ENCODE data around the gene ADISSP.

ADISSP gene

GRCh38 chr20:3778976-3779375 lies 11.4 kb upstream of the ADISSP start:
- no peak for DNase-seq

GRCh38 chr20:3777716-3778629 lies 10.4 kb upstream of the ADISSP start:
- DNase-seq, result no peak

DNA sequence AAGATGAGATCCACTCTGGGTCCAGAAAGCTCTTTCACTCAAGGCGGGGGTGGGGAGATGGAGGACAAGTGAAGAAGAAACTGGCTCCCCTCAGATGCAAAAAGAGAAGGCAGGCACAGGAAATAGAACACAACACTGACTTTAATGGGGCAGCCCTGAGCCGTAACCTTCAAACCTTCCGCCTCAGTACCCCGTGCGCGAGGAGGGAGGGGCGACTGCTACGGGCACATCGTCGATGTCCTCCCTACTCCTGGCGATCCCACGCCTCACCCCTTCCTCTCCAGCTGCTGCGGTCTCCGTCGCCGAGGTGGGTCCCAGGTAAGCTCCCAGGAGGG lies 9.8 kb upstream of the ADISSP start:
- DNase-seq, result no peak

GRCh38 chr20:3775457-3776108 lies 8.0 kb upstream of the ADISSP start:
- no peak for DNase-seq

DNA sequence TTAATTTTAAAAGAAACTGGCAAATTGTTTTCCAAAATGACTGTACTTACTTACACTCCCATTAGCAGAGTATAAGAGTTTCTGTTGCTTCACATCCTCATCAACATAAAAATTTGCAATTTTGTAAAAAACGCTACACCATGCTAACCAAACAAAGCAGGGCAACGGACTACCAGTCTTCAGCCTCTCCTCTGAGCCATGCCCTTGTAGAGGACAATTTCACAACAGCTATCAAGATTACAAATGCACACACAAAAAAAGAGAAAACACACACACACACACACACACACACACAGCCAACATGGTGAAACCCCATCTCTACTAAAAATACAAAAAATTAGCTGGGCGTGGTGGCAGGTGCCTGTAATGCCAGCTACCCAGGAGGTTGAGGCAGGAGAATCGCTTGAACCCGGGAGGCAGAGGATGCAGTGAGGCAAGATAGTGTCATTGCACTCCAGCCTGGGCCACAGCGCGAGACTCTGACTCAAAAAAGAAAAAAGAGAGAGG lies 4.1 kb upstream of the ADISSP start:
- DNase-seq, result no peak

- peak; percentile 82 for DNase-seq
Observed at GRCh38 chr20:3768342-3769130, 983 bp upstream of the ADISSP start.

GRCh38 chr20:3767110-3767426 lies 485 bp downstream of the ADISSP start:
- no peak for DNase-seq

DNA sequence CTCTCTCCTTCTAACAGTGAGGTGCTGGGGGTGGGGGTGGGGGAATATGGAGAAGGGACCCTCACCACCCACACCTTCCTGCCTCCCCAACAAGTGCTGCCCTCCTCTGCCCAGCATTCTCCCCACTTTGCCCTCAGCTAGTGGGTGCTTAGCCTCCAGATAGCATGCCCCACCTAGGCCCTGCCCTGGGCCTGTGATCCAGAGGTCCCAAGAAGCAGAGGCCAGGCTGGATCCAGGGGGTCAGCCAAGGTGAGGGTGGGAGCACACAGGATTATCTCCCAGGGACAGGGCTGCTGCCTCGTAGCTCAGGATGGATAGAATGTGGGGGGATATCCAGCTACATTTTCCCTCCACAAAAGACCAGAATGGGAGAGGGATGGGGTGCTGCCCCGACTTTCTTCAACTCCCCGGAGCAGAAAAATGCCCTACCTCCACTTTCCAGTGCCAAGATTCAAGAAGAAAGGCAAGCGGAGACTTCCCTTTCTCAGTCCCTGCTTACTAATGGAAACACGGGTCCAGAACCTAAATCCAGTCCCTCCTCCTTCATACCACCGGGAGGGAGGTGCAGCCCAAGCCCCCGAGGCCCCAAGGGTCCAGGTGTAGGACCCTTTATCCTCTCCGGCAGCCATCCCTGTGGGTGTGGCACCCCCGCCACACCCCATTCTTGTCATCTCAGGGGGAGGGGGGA lies 987 bp downstream of the ADISSP start:
- DNase-seq, result no peak

GRCh38 chr20:3765171-3765882 lies 2.2 kb downstream of the ADISSP start:
- no peak for DNase-seq

DNA sequence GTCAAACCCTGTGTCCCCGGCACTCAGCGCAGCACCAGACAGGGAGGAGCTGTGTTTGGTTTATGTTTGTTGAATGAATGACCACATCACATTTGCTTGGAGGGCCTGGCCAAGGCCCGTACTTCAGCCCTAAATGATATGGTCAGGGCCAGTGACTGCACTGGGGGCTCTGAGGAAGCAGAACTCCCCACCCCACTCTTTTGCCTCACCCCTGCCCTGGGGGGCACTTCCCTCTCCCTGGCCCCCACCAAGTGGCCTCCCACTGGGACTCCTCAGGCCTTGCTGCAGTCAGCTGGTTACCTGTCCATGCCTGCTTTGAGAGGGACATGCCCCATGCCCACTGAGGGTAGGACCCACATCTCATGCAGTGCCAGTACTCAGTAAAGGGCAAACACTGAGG lies 2.9 kb downstream of the ADISSP start:
- no peak for DNase-seq

DNA sequence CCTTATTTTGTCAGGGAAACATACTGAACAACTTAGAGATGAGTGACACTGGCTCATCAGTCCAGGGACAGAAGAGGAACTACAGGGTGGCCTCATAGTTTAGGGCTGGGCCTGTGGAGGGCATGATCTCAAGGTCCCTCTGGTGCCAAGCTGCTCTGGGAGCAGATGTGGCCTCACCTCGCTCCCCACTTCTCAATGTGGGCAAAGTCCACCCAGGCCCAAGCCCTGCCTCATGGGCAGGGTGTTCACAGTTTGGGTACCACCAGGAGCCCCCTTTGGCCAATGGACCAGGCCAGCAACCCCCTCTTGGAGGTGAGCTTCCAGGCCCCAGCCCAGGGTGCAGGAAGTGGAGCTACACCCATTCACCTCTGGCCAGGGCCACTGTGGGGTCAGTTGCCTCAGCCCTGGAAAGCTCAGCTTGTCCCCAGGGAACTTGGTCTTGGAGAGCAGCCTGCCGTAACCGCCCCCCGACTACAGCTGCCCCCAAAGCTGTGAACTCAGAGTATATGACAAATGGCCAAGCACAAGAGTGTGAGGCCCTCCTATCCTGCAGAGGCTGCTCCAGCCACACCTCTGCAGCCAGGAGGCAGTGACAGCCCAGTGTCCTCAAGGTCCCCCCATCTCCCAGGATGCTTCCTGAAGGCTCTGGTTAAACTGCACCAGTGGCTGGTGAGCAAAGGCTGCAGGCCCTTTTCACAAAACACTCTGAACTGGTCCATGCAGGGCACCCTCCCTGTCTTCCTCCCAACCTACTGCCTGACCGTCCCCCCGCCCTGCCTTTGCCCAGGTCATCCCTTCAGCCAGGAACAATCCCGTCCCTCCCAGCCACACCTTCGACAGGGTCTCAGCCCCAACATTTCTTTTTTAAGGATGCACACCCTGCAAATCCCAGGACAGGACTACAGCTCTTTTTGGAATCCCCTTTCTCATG lies 3.6 kb downstream of the ADISSP start:
- no peak for DNase-seq

GRCh38 chr20:3760655-3761348 lies 6.8 kb downstream of the ADISSP start:
- no peak for DNase-seq

- no peak for DNase-seq
Observed at GRCh38 chr20:3759884-3760283, 7.7 kb downstream of the ADISSP start.

- DNase-seq, result no peak
Observed at GRCh38 chr20:3759316-3759823, 8.2 kb downstream of the ADISSP start.

- DNase-seq, result no peak
Observed at GRCh38 chr20:3758566-3758965, 9.0 kb downstream of the ADISSP start.

DNA sequence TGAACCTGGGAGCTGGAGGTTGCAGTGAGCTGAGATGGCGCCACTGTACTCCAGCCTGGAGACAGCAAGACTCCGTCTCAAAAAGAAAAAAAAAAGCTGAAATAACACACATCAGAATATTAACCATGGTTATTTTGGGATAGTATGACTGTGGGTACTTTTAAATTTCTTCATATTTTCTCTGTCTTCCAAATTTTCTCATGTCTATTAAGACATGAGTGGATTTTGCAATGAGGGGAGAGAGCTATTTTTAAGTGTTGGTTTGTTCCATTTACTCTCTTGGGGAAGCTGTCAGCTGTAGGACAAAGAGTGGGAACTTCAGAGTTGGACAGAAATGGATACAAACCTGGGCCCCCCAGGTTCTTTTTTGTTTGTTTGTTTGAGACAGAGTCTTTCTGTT lies 10.3 kb downstream of the ADISSP start:
- no peak for DNase-seq

DNA sequence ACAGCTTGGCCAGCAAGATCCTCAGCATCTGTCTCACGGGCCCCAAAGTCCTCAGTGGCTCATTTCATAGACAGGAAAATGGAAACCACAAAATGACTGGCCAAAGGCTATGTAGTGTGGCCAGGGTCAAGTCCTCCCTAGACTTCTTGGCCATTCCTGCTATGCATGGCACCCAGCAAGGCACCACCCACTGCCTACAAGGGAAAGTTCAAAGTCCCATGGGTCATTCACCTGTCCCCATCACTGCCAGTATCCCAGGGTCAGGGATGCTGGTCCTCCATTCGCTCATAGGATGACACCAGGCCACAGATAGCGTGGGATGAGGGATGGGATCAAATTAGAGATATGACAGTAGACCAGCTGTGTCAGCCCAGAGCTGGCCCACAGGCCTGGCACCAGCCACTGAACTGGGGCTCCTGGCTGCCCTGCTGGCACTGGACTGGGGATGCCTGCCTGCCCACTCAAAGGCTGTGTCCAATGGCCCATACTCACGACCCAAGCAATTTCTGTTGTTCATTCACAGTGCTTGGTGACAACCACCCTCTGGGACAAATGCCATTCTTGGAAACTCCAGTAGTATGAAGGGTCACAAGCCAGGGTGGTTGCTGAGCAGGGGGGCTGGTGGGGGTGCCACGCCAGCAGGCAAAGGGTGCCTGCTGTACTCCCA lies 11.6 kb downstream of the ADISSP start:
- DNase-seq, result no peak

DNA sequence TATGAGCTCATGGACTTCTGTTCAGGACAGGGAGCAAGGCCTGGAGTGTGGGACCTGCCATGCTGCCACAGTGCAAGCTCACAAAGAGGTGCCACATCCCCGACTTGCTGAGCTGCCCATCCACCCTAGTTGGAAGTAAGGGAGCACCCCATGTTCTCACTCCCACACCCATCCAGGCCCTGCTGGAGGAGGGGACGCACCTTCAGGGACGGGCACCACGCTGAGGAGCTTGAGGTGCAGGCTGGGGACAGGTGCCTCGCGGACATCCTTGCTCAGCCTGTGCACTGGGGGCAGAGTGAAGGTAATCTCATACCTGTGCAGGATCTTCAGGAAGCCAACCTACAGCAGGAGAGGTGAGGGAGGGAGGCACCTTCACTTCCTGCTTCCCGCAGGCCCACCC lies 12.3 kb downstream of the ADISSP start:
- DNase-seq, result no peak

GRCh38 chr20:3754276-3754630 lies 13.3 kb downstream of the ADISSP start:
- DNase-seq, result no peak
